H9 (cell line): Measurements from ENCODE around the gene VDAC1. TPM values are rescaled to one million over a fixed set of nuclear protein-coding genes. Genes with fewer than 3 reads are reported as not detected.

Experiments
- DNase-seq: peaks from one replicate; pipeline ENCODE4 v3.0.0-alpha.2; 2017
- H2AFZ ChIP-seq: one replicate; pipeline ENCODE4 v1.6.1; 2013; ENCODE audit warnings: mild to moderate bottlenecking, low read length, control low read depth, moderate library complexity
- H2AK5ac ChIP-seq: 2 replicates; pipeline ENCODE4 v1.6.1; 2013; ENCODE audit warnings: low read length, control low read depth, mixed read lengths; ENCODE audit not compliant: insufficient read length
- H2BK120ac ChIP-seq: one replicate; pipeline ENCODE4 v1.6.1; 2013; ENCODE audit warnings: low read depth, mild to moderate bottlenecking, low read length, control low read depth, inconsistent platforms; ENCODE audit not compliant: poor library complexity, severe bottlenecking
- H2BK12ac ChIP-seq: 2 replicates; pipeline ENCODE4 v1.6.1; 2013; ENCODE audit warnings: low read length, control low read depth, mixed read lengths, low read depth; ENCODE audit not compliant: insufficient read length
- H2BK15ac ChIP-seq: 2 replicates; pipeline ENCODE4 v1.6.1; 2013; ENCODE audit warnings: low read depth, low read length, control low read depth
- H2BK20ac ChIP-seq: one replicate; pipeline ENCODE4 v1.6.1; 2013; ENCODE audit warnings: low read depth, mild to moderate bottlenecking, low read length, control low read depth, inconsistent platforms; ENCODE audit not compliant: poor library complexity, severe bottlenecking
- H2BK5ac ChIP-seq: 2 replicates; pipeline ENCODE4 v1.6.1; 2013; ENCODE audit warnings: low read length, control low read depth, mixed read lengths; ENCODE audit not compliant: insufficient read length
- H3K14ac ChIP-seq: 2 replicates; pipeline ENCODE4 v1.6.1; 2013; ENCODE audit warnings: low read length, control low read depth; ENCODE audit not compliant: insufficient read depth
- H3K18ac ChIP-seq: 2 replicates; pipeline ENCODE4 v1.6.1; 2013; ENCODE audit warnings: low read depth, mild to moderate bottlenecking, mixed read lengths, low read length, control low read depth; ENCODE audit not compliant: insufficient read length
- H3K23ac ChIP-seq: 2 replicates; pipeline ENCODE4 v1.6.1; 2013; ENCODE audit warnings: low read length, control low read depth, mixed read lengths, low read depth; ENCODE audit not compliant: insufficient read length
- H3K23me2 ChIP-seq: 2 replicates; pipeline ENCODE4 v1.6.1; 2013; ENCODE audit warnings: low read depth, mild to moderate bottlenecking, mixed read lengths, low read length, control low read depth; ENCODE audit not compliant: insufficient read length, poor library complexity, severe bottlenecking
- H3K27ac ChIP-seq: 2 replicates; pipeline ENCODE4 v1.5.1; 2013; ENCODE audit warnings: low read length, control low read depth, mixed read lengths, low read depth; ENCODE audit not compliant: insufficient read length
- H3K27me3 ChIP-seq: 2 replicates; pipeline ENCODE4 v1.6.1; 2013; ENCODE audit warnings: low read length, control low read depth, inconsistent platforms; ENCODE audit not compliant: insufficient read depth
- H3K4ac ChIP-seq: 2 replicates; pipeline ENCODE4 v1.6.1; 2013; ENCODE audit warnings: low read depth, mild to moderate bottlenecking, control low read depth, inconsistent platforms, low read length, moderate library complexity
- H3K4me1 ChIP-seq: 2 replicates; pipeline ENCODE4 v1.6.1; 2013; ENCODE audit warnings: low read length, control low read depth, inconsistent platforms; ENCODE audit not compliant: insufficient read depth
- H3K4me2 ChIP-seq: 2 replicates; pipeline ENCODE4 v1.6.1; 2013; ENCODE audit warnings: low read length, control low read depth, mixed read lengths; ENCODE audit not compliant: insufficient read length, insufficient read depth
- H3K56ac ChIP-seq: 2 replicates; pipeline ENCODE4 v1.6.1; 2013; ENCODE audit warnings: low read depth, mild to moderate bottlenecking, mixed read lengths, low read length, control low read depth; ENCODE audit not compliant: insufficient read length
- H3K79me1 ChIP-seq: 2 replicates; pipeline ENCODE4 v1.6.1; 2013; ENCODE audit warnings: low read depth, mild to moderate bottlenecking, moderate library complexity, low read length, control low read depth, inconsistent platforms; ENCODE audit not compliant: insufficient read depth, poor library complexity, severe bottlenecking
- H3K79me2 ChIP-seq: 2 replicates; pipeline ENCODE4 v1.6.1; 2013; ENCODE audit warnings: low read length, control low read depth, inconsistent platforms; ENCODE audit not compliant: insufficient read depth
- H3K9ac ChIP-seq: 2 replicates; pipeline ENCODE4 v1.6.1; 2013; ENCODE audit warnings: low read length, control low read depth, mixed read lengths; ENCODE audit not compliant: insufficient read length; ENCODE audit errors: extremely low read depth
- H3K9me3 ChIP-seq: one replicate; pipeline ENCODE4 v1.6.1; 2013; ENCODE audit warnings: low read depth, low read length, inconsistent platforms; ENCODE audit not compliant: control insufficient read depth
- H3T11ph ChIP-seq: one replicate; pipeline ENCODE4 v1.6.1; 2013; ENCODE audit warnings: mild to moderate bottlenecking, low read length, control low read depth, inconsistent platforms
- H4K20me1 ChIP-seq: one replicate; pipeline ENCODE4 v1.6.1; 2013; ENCODE audit not compliant: control insufficient read depth, insufficient read length, insufficient read depth
- H4K5ac ChIP-seq: 2 replicates; pipeline ENCODE4 v1.6.1; 2013; ENCODE audit warnings: low read depth, mild to moderate bottlenecking, mixed read lengths, low read length, control low read depth; ENCODE audit not compliant: insufficient read length
- H4K8ac ChIP-seq: replicated peaks from 2 replicates; pipeline ENCODE4 v1.6.1; 2013; ENCODE audit warnings: low read length, control low read depth, mixed read lengths, low read depth; ENCODE audit not compliant: insufficient read length
- H4K91ac ChIP-seq: 2 replicates; pipeline ENCODE4 v1.6.1; 2013; ENCODE audit warnings: low read depth, mild to moderate bottlenecking, moderate library complexity, mixed read lengths, low read length, control low read depth; ENCODE audit not compliant: insufficient read length
- H3K27ac Mint-ChIP-seq, 3 experiments: 2 replicates in 2 of 3; 3 replicates in 1 of 3; pipeline ENCODE4 v1.8.0; 2020 to 2021; ENCODE audit warnings: mixed read lengths in 3 of 3, mild to moderate bottlenecking in 1 of 3, moderate library complexity in 1 of 3
- H3K27me3 Mint-ChIP-seq: 2 replicates; pipeline ENCODE4 v1.8.0; 2021; ENCODE audit warnings: low read depth, mild to moderate bottlenecking, moderate library complexity, mixed read lengths
- H3K36me3 Mint-ChIP-seq, 3 experiments: 2 replicates in 2 of 3; 3 replicates in 1 of 3; pipeline ENCODE4 v1.8.0; 2020 to 2021; ENCODE audit warnings: low read depth in 3 of 3, mixed read lengths in 3 of 3; ENCODE audit not compliant: insufficient read depth in 1 of 3
- H3K4me1 Mint-ChIP-seq, 2 experiments: 2 replicates each; pipeline ENCODE4 v1.8.0; 2020; ENCODE audit warnings: mixed read lengths in 2 of 2
- H3K4me3 Mint-ChIP-seq, 2 experiments: 2 replicates in 1 of 2; 3 replicates in 1 of 2; pipeline ENCODE4 v1.8.0; 2020 to 2021; ENCODE audit warnings: mild to moderate bottlenecking in 2 of 2, mixed read lengths in 2 of 2, moderate library complexity in 1 of 2
- H3K9me3 Mint-ChIP-seq, 2 experiments: 2 replicates in 1 of 2; 3 replicates in 1 of 2; pipeline ENCODE4 v1.8.0; 2020; ENCODE audit warnings: mild to moderate bottlenecking in 2 of 2, mixed read lengths in 2 of 2, moderate library complexity in 1 of 2
- WGBS: extraction: QIAGEN DNeasy Blood & Tissue Kit; methylation state at CpG from one replicate; pipeline ENCODE4 v1.1.7; 2013; ENCODE audit warnings: missing lambda C conversion rate, low lambda C conversion rate, mixed read lengths; ENCODE audit not compliant: insufficient read length; ENCODE audit errors: extremely low coverage; 5-methylcytosine and 5-hydroxymethylcytosine counted together
- total RNA-seq: library from RNA; stranded (reverse); gene quantifications from 2 replicates; pipeline ENCODE4 v1.2.1, GENCODE V29; 2021
- TF ChIP-seq, protein P1 (sequence below): fragments of 200-600 bp; sonication (generic); conservative IDR thresholded peaks from 3 replicates; pipeline ENCODE4 v1.8.0; 2021; ENCODE audit warnings: antibody characterized with exemption, mild to moderate bottlenecking

The VDAC1 gene
- total RNA-seq, 1 experiment from 2014 or later = 208 TPM

DNA sequence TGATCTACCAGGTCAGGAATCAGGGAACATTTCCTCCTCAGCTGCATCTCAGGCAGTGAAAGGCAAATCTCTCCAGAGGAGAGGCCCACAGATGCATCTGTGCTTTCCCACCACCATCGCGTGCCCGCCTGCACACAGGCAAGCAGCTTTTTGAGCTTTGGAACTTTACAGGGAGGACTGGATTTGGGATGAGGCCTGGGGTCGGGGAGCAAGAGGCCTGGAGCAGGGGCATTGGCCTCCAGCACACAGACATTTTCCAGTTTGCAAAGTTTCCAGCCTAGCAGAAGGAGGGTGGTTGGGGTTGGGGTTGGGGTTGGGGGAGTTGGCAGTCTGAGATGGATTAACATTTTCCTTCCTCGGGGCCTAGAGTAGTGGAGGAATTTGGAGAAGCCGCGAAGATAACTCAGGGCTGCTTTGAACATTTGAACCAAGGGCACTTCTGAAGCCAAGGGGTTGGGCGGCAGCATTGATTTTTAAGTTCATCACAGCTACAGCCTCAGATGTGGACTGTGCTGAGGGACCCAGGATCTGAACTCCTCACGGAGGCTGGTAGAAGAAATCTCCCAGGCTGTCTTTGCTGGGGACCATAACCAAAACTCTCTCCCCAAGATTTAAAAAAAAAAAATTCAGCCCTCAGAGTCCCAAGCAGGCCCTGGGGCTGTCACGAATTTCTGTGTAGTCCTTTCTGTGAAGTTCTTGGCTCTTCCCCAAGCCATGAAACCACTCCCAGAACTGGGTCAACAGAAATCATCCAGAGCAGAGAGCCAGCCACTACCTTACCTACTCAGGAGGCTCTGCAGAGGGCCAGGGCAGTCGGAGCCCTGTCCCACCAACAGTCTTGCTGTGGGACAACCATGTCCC, 61.9 kb downstream of the VDAC1 start:
- no peak overlapping the region for H2BK5ac ChIP-seq
- H3K18ac ChIP-seq = no peak overlapping the region
- Mint-ChIP-seq H3K4me3 (no peak overlapping the region), H3K27ac (no peak overlapping the region), H3K36me3 (no peaks in the 10 kb centered on the region; a peak in 1 of 7 replicates), H3K9me3 (no peaks in the 10 kb centered on the region), H3K4me1 (peaks cover 6 to 15% of the 10 kb centered on the region in 2 experiments; a peak in 3 of 4 replicates), H3K27me3 (peaks cover 4% of the 10 kb centered on the region)
- no peak overlapping the region for H3K27ac ChIP-seq
- no peak overlapping the region for H2BK12ac ChIP-seq
- H2BK120ac ChIP-seq = no peak overlapping the region
- WGBS = no CpG with 5 or more reads among the region's 11 CpGs
- H3K27me3 ChIP-seq = no peaks in the 10 kb centered on the region
- no peak for DNase-seq
- H3K14ac ChIP-seq = no peak overlapping the region
- H2AFZ ChIP-seq = no peak overlapping the region
- H3K4ac ChIP-seq = no peak overlapping the region
- no peak overlapping the region for H2BK15ac ChIP-seq
- no peak overlapping the region for H3K56ac ChIP-seq
- no peak overlapping the region for H3K23ac ChIP-seq
- H3T11ph ChIP-seq = no peak overlapping the region
- no peak overlapping the region for H3K4me2 ChIP-seq
- no peaks in the 10 kb centered on the region for H3K23me2 ChIP-seq
- no peak overlapping the region for H3K9ac ChIP-seq
- no peak overlapping the region for H4K8ac ChIP-seq
- no peak overlapping the region for H4K91ac ChIP-seq
- no peaks in the 10 kb centered on the region for H3K79me2 ChIP-seq
- TF ChIP-seq, protein P1, sequence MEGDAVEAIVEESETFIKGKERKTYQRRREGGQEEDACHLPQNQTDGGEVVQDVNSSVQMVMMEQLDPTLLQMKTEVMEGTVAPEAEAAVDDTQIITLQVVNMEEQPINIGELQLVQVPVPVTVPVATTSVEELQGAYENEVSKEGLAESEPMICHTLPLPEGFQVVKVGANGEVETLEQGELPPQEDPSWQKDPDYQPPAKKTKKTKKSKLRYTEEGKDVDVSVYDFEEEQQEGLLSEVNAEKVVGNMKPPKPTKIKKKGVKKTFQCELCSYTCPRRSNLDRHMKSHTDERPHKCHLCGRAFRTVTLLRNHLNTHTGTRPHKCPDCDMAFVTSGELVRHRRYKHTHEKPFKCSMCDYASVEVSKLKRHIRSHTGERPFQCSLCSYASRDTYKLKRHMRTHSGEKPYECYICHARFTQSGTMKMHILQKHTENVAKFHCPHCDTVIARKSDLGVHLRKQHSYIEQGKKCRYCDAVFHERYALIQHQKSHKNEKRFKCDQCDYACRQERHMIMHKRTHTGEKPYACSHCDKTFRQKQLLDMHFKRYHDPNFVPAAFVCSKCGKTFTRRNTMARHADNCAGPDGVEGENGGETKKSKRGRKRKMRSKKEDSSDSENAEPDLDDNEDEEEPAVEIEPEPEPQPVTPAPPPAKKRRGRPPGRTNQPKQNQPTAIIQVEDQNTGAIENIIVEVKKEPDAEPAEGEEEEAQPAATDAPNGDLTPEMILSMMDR = no peak
- H3K4me1 ChIP-seq = no peaks in the 10 kb centered on the region
- H4K20me1 ChIP-seq = no peaks in the 10 kb centered on the region
- no peaks in the 10 kb centered on the region for H3K79me1 ChIP-seq
- H4K5ac ChIP-seq = no peak overlapping the region
- H3K9me3 ChIP-seq = no peaks in the 10 kb centered on the region
- H2BK20ac ChIP-seq = no peak overlapping the region
- H2AK5ac ChIP-seq = no peak overlapping the region
